H1 (cell line): Measurements from ENCODE around the gene PAX3. TPM values are rescaled to one million over a fixed set of nuclear protein-coding genes. Genes with fewer than 3 reads are reported as not detected.

Source experiments
- CTCF ChIA-PET: fragments of 300-600 bp; sonication (Branson Sonifier 250); formaldehyde crosslinking; loops from one replicate; lab custom pipeline; 2021; ENCODE audit not compliant: partially characterized antibody; lab: Charles Lee
- POLR2A ChIA-PET: fragments of 300-600 bp; sonication (Branson Sonifier 250); formaldehyde crosslinking; loops from one replicate; lab custom pipeline; 2021; ENCODE audit warnings: inconsistent platforms; ENCODE audit not compliant: partially characterized antibody; lab: Charles Lee
- DNase-seq, 2 experiments: peaks; one replicate each; pipeline versions ENCODE4 v3.0.0 to v3.0.0-alpha.2; 2010 to 2022; ENCODE audit warnings: low spot score in 2 of 2, low read depth in 1 of 2, mixed read lengths in 1 of 2
- FAIRE-seq: peaks from 2 replicates; lab custom pipeline; 2011; peaks lifted over from hg19 to GRCh38; lab: Jason Lieb, UNC
- H2AFZ ChIP-seq: 2 replicates; pipeline ENCODE4 v1.8.1; 2012; ENCODE audit warnings: low read length, inconsistent platforms
- H2AK5ac ChIP-seq: 2 replicates; pipeline ENCODE4 v1.6.1; 2013; ENCODE audit warnings: low read depth, low read length
- H2BK120ac ChIP-seq: replicated peaks from 2 replicates; pipeline ENCODE3; 2013; ENCODE audit warnings: low read depth, low read length, inconsistent platforms
- H2BK12ac ChIP-seq: 2 replicates; pipeline ENCODE4 v1.6.1; 2013; ENCODE audit warnings: low read depth, low read length
- H2BK15ac ChIP-seq: 2 replicates; pipeline ENCODE4 v1.6.1; 2013; ENCODE audit warnings: low read length
- H2BK20ac ChIP-seq: 2 replicates; pipeline ENCODE4 v1.6.1; 2013; ENCODE audit warnings: low read length
- H2BK5ac ChIP-seq: 2 replicates; pipeline ENCODE4 v1.6.1; 2013; ENCODE audit warnings: low read depth, low read length
- H3K14ac ChIP-seq: 2 replicates; pipeline ENCODE4 v1.6.1; 2013; ENCODE audit warnings: inconsistent platforms; ENCODE audit not compliant: insufficient read length
- H3K18ac ChIP-seq: 2 replicates; pipeline ENCODE4 v1.6.1; 2013; ENCODE audit warnings: low read length; ENCODE audit errors: extremely low read depth
- H3K23ac ChIP-seq: 2 replicates; pipeline ENCODE4 v1.6.1; 2013; ENCODE audit warnings: inconsistent platforms; ENCODE audit not compliant: insufficient read length
- H3K23me2 ChIP-seq: 2 replicates; pipeline ENCODE4 v1.6.1; 2013; ENCODE audit warnings: low read depth, low read length
- H3K27ac ChIP-seq: 2 replicates; pipeline ENCODE4 v1.6.1; 2011; ENCODE audit warnings: low read depth, low read length, inconsistent platforms
- H3K27me3 ChIP-seq, 4 experiments: replicated peaks in 1 of 4; 1 replicate in 1 of 4; 2 replicates in 3 of 4; pipeline versions ENCODE4 v1.6.1 to v1.8.1; 2011 to 2013; ENCODE audit warnings: low read length in 3 of 4, mild to moderate bottlenecking in 3 of 4, inconsistent platforms in 2 of 4, mixed read lengths in 2 of 4, moderate library complexity in 1 of 4; ENCODE audit not compliant: control insufficient read depth in 3 of 4, insufficient read depth in 3 of 4; ENCODE audit errors: extremely low read depth in 1 of 4
- H3K36me3 ChIP-seq, 4 experiments: 2 replicates each; pipeline versions ENCODE4 v1.6.1 to v1.8.1; 2011 to 2013; ENCODE audit warnings: mild to moderate bottlenecking in 4 of 4, low read length in 3 of 4, moderate library complexity in 2 of 4, control low read depth in 1 of 4, inconsistent platforms in 1 of 4; ENCODE audit not compliant: insufficient read depth in 4 of 4, control insufficient read depth in 2 of 4
- H3K4ac ChIP-seq: replicated peaks from 2 replicates; pipeline ENCODE3; 2013; ENCODE audit warnings: low read length, low read depth, mixed read lengths, inconsistent platforms; ENCODE audit not compliant: insufficient read length
- H3K4me1 ChIP-seq, 4 experiments: replicated peaks in 1 of 4; 1 replicate in 1 of 4; 2 replicates in 3 of 4; pipeline versions ENCODE4 v1.6.1 to v1.8.1; 2011 to 2013; ENCODE audit warnings: low read length in 3 of 4, inconsistent platforms in 2 of 4, mixed read lengths in 1 of 4; ENCODE audit not compliant: insufficient read depth in 4 of 4, control insufficient read depth in 3 of 4
- H3K4me2 ChIP-seq, 2 experiments: 2 replicates each; pipeline versions ENCODE4 v1.6.1 to v1.8.1; 2011 to 2013; ENCODE audit warnings: low read depth in 2 of 2, low read length in 2 of 2, control low read depth in 1 of 2, inconsistent platforms in 1 of 2, mild to moderate bottlenecking in 1 of 2; ENCODE audit not compliant: insufficient read depth in 1 of 2
- H3K4me3 ChIP-seq, 4 experiments: fragments of 200-600, 300-600 bp in 1 of 4; sonication (generic), shearing (Covaris generic), sonication (Bioruptor Twin) in 1 of 4; 2 replicates each; pipeline versions ENCODE4 v1.5.1 to v1.8.1; 2011 to 2016; ENCODE audit warnings: low read length in 4 of 4, low read depth in 3 of 4, control low read depth in 2 of 4, inconsistent platforms in 2 of 4, mild to moderate bottlenecking in 2 of 4, mixed read lengths in 1 of 4, moderate library complexity in 1 of 4; ENCODE audit not compliant: insufficient read depth in 2 of 4; ENCODE audit errors: extremely low read depth in 1 of 4
- H3K56ac ChIP-seq: replicated peaks from 2 replicates; pipeline ENCODE3; 2013; ENCODE audit warnings: low read depth, mild to moderate bottlenecking, mixed read lengths, low read length, inconsistent platforms; ENCODE audit not compliant: insufficient read length
- H3K79me1 ChIP-seq: 2 replicates; pipeline ENCODE4 v1.6.1; 2013; ENCODE audit warnings: low read depth, low read length, control low read depth
- H3K79me2 ChIP-seq, 2 experiments: 2 replicates each; pipeline versions ENCODE4 v1.6.1 to v1.8.1; 2012 to 2013; ENCODE audit warnings: low read length in 2 of 2, mild to moderate bottlenecking in 2 of 2, inconsistent platforms in 1 of 2; ENCODE audit not compliant: insufficient read depth in 2 of 2, control insufficient read depth in 1 of 2
- H3K9ac ChIP-seq, 4 experiments: replicated peaks in 1 of 4; 1 replicate in 1 of 4; 2 replicates in 3 of 4; pipeline versions ENCODE4 v1.6.1 to v1.8.1; 2011 to 2013; ENCODE audit warnings: low read depth in 3 of 4, low read length in 3 of 4, control low read depth in 2 of 4, mild to moderate bottlenecking in 2 of 4, moderate library complexity in 2 of 4, inconsistent platforms in 1 of 4; ENCODE audit errors: extremely low read depth in 1 of 4
- H3K9me3 ChIP-seq, 2 experiments: 2 replicates each; pipeline versions ENCODE4 v1.6.1 to v1.8.1; 2012 to 2013; ENCODE audit warnings: mild to moderate bottlenecking in 2 of 2, moderate library complexity in 2 of 2, control low read depth in 1 of 2, inconsistent platforms in 1 of 2, low read depth in 1 of 2, low read length in 1 of 2, mixed read lengths in 1 of 2; ENCODE audit not compliant: insufficient read depth in 2 of 2
- H4K20me1 ChIP-seq, 2 experiments: replicated peaks in 1 of 2; 2 replicates each; pipeline versions ENCODE3 to v1.8.1; 2011 to 2013; ENCODE audit warnings: inconsistent platforms in 2 of 2, low read length in 2 of 2, mild to moderate bottlenecking in 1 of 2; ENCODE audit not compliant: insufficient read depth in 2 of 2, control insufficient read depth in 1 of 2
- H4K5ac ChIP-seq: 2 replicates; pipeline ENCODE4 v1.6.1; 2013; ENCODE audit warnings: low read length, low read depth, mixed read lengths, inconsistent platforms; ENCODE audit not compliant: insufficient read length
- H4K8ac ChIP-seq: 2 replicates; pipeline ENCODE4 v1.8.0; 2013; ENCODE audit warnings: mild to moderate bottlenecking, moderate library complexity, low read length, inconsistent platforms; ENCODE audit not compliant: insufficient read depth; ENCODE audit errors: extremely low read depth
- H4K91ac ChIP-seq: replicated peaks from 2 replicates; pipeline ENCODE3; 2013; ENCODE audit warnings: low read length, mixed read lengths, inconsistent platforms; ENCODE audit not compliant: insufficient read length
- EZH2 ChIP-seq: fragments of 200-600 bp; sonication (generic); IDR thresholded peaks from 2 replicates; pipeline ENCODE4 v1.7.1; 2012; ENCODE audit warnings: low read depth, mild to moderate bottlenecking, moderate library complexity, low read length, inconsistent platforms; ENCODE audit not compliant: severe bottlenecking
- MAFK ChIP-seq: IDR thresholded peaks from 2 replicates; pipeline ENCODE4 v1.6.1; 2012; ENCODE audit warnings: low read depth, mild to moderate bottlenecking, improper control_type of control experiment, low read length
- SIRT6 ChIP-seq: IDR thresholded peaks from one replicate; pipeline ENCODE4 v1.7.1; 2012; ENCODE audit warnings: low read length, inconsistent platforms
- SUZ12 ChIP-seq: fragments of 200-600 bp; sonication (generic); IDR thresholded peaks from 2 replicates; pipeline ENCODE4 v1.6.1; 2012; ENCODE audit warnings: mild to moderate bottlenecking, inconsistent platforms, low read length, moderate library complexity, mixed read lengths
- TAF1 ChIP-seq: IDR thresholded peaks from 2 replicates; pipeline ENCODE4 v1.6.1; 2011; ENCODE audit warnings: mild to moderate bottlenecking, low read depth, low read length
- TCF12 ChIP-seq: IDR thresholded peaks from 2 replicates; pipeline ENCODE4 v1.6.1; 2011; ENCODE audit warnings: low read depth, mild to moderate bottlenecking, low read length
- TEAD4 ChIP-seq: IDR thresholded peaks from 2 replicates; pipeline ENCODE4 v1.6.1; 2012; ENCODE audit warnings: low read depth, low read length, inconsistent platforms, mixed read lengths
- WGBS, 2 experiments: shearing (Covaris generic) in 1 of 2; methylation state at CpG; one replicate each; pipeline versions ENCODE4 v1.1.6 to v1.1.7; 2013 to 2015; ENCODE audit warnings: low lambda C conversion rate in 2 of 2, mixed read lengths in 2 of 2, inconsistent platforms in 1 of 2, low coverage in 1 of 2, missing lambda C conversion rate in 1 of 2; ENCODE audit not compliant: insufficient replicate concordance in 2 of 2, insufficient coverage in 1 of 2, insufficient read length in 1 of 2; ENCODE audit errors: extremely low coverage in 1 of 2, missing lambda C conversion rate in 1 of 2; 5-methylcytosine and 5-hydroxymethylcytosine counted together
- polyA plus RNA-seq, 7 experiments: library from polyadenylated mRNA; depleted of rRNA in 3 of 7; stranded (reverse) in 5 of 7; unstranded in 2 of 7; fragments of >200 nt in 5 of 7; fragments of 200-250 nt in 2 of 7; gene quantifications; 1 replicate in 5 of 7; 2 replicates in 1 of 7; 4 replicates in 1 of 7; pipeline versions ENCODE4 v1.2.1 to v1.2.3, GENCODE V29; 2011 to 2013; ENCODE audit warnings: missing spikeins in 2 of 7, mixed read lengths in 2 of 7
- total RNA-seq: library from RNA; stranded (reverse); fragmentation: NEBNext Ultra II Directional; extraction: Animal tissue kit (Norgen Biotek cat#: 25700); gene quantifications from 2 replicates; pipeline ENCODE4 v1.2.1, GENCODE V29; 2021
- TF ChIP-seq, protein P1 (sequence below): IDR thresholded peaks from 2 replicates; pipeline ENCODE4 v1.6.1; 2012; ENCODE audit warnings: inconsistent platforms
- TF ChIP-seq, protein P2 (sequence below): IDR thresholded peaks from 2 replicates; pipeline ENCODE4 v1.6.1; 2012; ENCODE audit warnings: inconsistent platforms

Gene PAX3
- total and polyA plus RNA-seq, 2 of the 8 experiments (the other 6 are each of a cell fraction or from before 2014, with no cell fraction given): 0.33 TPM; not detected in 1

DNA sequence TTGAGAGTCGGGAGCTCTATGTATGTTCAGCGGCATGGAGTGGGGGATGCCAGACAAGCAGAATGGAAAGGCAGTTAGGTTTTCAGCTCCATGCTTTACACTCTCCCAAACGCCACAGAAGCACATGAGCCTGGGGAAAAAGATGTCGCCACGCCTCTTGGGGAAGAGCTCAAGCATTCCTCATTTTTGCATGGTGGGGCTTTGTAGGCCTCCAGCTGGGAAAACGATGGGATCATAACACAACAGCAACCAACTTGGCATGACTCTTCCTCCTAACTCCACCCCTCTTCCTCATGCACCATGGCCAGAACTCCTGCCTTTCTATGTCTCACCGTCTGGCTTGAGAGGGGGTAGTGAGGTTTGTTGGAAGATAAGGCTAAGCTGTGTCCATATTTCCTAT, 102.6 kb downstream of the PAX3 start:
- Histone ChIP-seq H3K27me3 (peaks cover 0 to 1% (median 0%) of the 10 kb centered on the region in 4 experiments; a peak in 1 of 7 replicates), H4K5ac (no peak overlapping the region), H3K4me3 (no peak overlapping the region), H2AK5ac (no peak overlapping the region), H2BK20ac (no peak overlapping the region), H3K4ac (no peak overlapping the region), H4K8ac (no peak overlapping the region), H3K23ac (no peak overlapping the region), H3K23me2 (no peaks in the 10 kb centered on the region), H3K4me2 (no peak overlapping the region), H3K56ac (no peak overlapping the region), H3K27ac (no peak overlapping the region), H2BK120ac (no peak overlapping the region), H3K79me2 (no peaks in the 10 kb centered on the region), H2BK15ac (no peak overlapping the region), H2BK5ac (no peak overlapping the region), H3K9me3 (no peaks in the 10 kb centered on the region), H4K20me1 (no peaks in the 10 kb centered on the region), H4K91ac (no peak overlapping the region), H2BK12ac (no peak overlapping the region), H3K9ac (no peak overlapping the region), H3K18ac (no peak overlapping the region), H3K36me3 (no peaks in the 10 kb centered on the region), H3K79me1 (no peaks in the 10 kb centered on the region), H3K14ac (no peak overlapping the region), H3K4me1 (no peaks in the 10 kb centered on the region), H2AFZ (no peak overlapping the region)
- CTCF ChIA-PET: no interaction called here
- FAIRE-seq: no peak
- TF ChIP-seq TAF1 (no peak), MAFK (no peak), TCF12 (no peak), SUZ12 (no peak), TEAD4 (no peak), SIRT6 (no peak), EZH2 (no peak)
- TF ChIP-seq, protein P1, sequence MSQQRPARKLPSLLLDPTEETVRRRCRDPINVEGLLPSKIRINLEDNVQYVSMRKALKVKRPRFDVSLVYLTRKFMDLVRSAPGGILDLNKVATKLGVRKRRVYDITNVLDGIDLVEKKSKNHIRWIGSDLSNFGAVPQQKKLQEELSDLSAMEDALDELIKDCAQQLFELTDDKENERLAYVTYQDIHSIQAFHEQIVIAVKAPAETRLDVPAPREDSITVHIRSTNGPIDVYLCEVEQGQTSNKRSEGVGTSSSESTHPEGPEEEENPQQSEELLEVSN: no peak
- TF ChIP-seq, protein P2, sequence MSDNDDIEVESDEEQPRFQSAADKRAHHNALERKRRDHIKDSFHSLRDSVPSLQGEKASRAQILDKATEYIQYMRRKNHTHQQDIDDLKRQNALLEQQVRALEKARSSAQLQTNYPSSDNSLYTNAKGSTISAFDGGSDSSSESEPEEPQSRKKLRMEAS: no peak
- WGBS, 2 experiments: 80% methylated on average over 7 of the region's 7 CpGs; no CpG with 5 or more reads in 1 of the 2 experiments
- POLR2A ChIA-PET: no interaction called here
- DNase-seq: no peak
